OCI-LY3 (cell line): ENCODE data around the gene CCNG2.

Experiments
- EZH2phosphoT487 ChIP-seq: fragments of 200-600 bp; shearing (Covaris generic); IDR thresholded peaks from 2 replicates; pipeline ENCODE4 v1.6.1; 2018; ENCODE audit warnings: antibody characterized with exemption, mixed run types, low read depth
- TF ChIP-seq, protein P1 (sequence below): fragments of 200-600, 300-600 bp; sonication (generic); IDR thresholded peaks from 2 replicates; pipeline ENCODE4 v1.5.1; 2014; ENCODE audit warnings: antibody characterized with exemption, low read length, low read depth

DNA sequence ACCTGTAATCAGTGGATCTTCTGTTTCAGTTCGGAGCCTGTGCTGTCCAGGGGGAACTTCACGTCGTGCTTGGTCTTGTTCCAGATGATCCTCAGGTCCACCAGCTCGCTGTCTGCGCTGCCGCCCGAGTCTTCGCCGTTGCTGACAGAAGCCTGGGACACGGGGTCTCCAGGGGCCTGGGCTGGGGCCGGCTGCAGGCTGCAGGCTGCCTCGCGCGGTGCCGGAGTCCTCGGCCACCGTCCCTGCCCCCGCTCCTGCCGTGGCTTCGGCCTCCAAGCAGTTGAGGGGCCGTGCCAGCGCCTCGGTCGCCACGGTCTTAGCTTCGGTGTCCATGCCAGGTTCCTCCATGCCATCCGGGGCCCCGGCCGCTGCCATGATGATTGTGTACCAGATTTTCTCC is 43.9 kb upstream of the CCNG2 start:
- TF ChIP-seq, protein P1, sequence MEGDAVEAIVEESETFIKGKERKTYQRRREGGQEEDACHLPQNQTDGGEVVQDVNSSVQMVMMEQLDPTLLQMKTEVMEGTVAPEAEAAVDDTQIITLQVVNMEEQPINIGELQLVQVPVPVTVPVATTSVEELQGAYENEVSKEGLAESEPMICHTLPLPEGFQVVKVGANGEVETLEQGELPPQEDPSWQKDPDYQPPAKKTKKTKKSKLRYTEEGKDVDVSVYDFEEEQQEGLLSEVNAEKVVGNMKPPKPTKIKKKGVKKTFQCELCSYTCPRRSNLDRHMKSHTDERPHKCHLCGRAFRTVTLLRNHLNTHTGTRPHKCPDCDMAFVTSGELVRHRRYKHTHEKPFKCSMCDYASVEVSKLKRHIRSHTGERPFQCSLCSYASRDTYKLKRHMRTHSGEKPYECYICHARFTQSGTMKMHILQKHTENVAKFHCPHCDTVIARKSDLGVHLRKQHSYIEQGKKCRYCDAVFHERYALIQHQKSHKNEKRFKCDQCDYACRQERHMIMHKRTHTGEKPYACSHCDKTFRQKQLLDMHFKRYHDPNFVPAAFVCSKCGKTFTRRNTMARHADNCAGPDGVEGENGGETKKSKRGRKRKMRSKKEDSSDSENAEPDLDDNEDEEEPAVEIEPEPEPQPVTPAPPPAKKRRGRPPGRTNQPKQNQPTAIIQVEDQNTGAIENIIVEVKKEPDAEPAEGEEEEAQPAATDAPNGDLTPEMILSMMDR, result no peak
- no peak for TF ChIP-seq EZH2phosphoT487
